GM12864 (cell line): ENCODE measurements around the gene CNTNAP5.
"Not testable (repeated sequence)": the region's sequence is repeated elsewhere in the genome, so short reads cannot be mapped to it uniquely, and the experiment has no call there.

Experiments
- DNase-seq: peaks from one replicate; pipeline ENCODE4 v3.0.0-alpha.2; 2011; ENCODE audit warnings: low read depth
- H3K4me3 ChIP-seq: 2 replicates; pipeline ENCODE4 v1.5.1; 2011; ENCODE audit warnings: mild to moderate bottlenecking, low read depth, low read length, control low read depth
- TF ChIP-seq, protein P1 (sequence below): IDR thresholded peaks from 2 replicates; pipeline ENCODE4 v1.5.1; 2011; ENCODE audit warnings: low read depth, mild to moderate bottlenecking, moderate library complexity, low read length, control low read depth, inconsistent platforms; ENCODE audit errors: missing control alignments

Gene CNTNAP5

DNA sequence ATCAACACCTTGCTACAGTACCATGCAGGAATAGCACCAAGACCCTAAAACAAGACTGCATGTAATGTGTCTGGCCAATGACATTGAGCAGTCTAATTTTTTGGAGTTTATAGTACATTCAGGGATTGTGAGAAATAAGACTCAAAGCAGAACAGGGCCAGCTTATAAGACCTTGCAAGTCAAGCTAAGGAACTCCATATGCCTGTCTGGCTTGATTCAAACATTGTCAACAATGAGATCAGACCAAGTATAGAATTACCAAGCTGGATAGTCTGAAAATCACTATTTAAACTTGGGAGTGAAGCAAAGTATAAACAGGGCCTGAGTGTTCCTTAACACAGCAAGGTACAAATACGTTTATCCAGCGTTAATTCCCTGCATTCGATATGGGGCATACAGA is 370.9 kb downstream of the CNTNAP5 start:
- no peak overlapping the region for H3K4me3 ChIP-seq
- TF ChIP-seq, protein P1, sequence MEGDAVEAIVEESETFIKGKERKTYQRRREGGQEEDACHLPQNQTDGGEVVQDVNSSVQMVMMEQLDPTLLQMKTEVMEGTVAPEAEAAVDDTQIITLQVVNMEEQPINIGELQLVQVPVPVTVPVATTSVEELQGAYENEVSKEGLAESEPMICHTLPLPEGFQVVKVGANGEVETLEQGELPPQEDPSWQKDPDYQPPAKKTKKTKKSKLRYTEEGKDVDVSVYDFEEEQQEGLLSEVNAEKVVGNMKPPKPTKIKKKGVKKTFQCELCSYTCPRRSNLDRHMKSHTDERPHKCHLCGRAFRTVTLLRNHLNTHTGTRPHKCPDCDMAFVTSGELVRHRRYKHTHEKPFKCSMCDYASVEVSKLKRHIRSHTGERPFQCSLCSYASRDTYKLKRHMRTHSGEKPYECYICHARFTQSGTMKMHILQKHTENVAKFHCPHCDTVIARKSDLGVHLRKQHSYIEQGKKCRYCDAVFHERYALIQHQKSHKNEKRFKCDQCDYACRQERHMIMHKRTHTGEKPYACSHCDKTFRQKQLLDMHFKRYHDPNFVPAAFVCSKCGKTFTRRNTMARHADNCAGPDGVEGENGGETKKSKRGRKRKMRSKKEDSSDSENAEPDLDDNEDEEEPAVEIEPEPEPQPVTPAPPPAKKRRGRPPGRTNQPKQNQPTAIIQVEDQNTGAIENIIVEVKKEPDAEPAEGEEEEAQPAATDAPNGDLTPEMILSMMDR, result no peak

DNA sequence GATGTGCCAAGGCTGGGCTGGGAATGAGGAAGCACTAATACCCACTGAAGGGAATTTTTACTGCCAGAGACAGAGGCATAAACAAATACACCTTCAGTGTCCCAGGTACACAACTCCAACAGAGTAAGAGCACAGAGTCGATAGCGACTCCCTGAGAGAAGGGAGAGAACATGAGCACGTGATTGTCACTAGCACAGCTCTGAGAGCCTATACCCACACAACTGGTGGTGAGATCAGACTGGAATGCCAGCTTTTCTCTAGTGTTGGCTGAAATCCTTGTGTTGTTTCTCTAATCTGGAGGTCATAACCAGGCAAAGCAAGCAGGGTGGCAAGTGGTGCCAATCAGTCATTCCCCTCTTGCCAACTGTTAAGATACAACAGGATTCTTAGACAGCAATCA is 377.2 kb downstream of the CNTNAP5 start:
- no peak overlapping the region for H3K4me3 ChIP-seq
- TF ChIP-seq, protein P1, result no peak
- no peak for DNase-seq

More for the DNA sequence above, 370.9 kb downstream of the CNTNAP5 start:
- DNase-seq, result no peak

DNA sequence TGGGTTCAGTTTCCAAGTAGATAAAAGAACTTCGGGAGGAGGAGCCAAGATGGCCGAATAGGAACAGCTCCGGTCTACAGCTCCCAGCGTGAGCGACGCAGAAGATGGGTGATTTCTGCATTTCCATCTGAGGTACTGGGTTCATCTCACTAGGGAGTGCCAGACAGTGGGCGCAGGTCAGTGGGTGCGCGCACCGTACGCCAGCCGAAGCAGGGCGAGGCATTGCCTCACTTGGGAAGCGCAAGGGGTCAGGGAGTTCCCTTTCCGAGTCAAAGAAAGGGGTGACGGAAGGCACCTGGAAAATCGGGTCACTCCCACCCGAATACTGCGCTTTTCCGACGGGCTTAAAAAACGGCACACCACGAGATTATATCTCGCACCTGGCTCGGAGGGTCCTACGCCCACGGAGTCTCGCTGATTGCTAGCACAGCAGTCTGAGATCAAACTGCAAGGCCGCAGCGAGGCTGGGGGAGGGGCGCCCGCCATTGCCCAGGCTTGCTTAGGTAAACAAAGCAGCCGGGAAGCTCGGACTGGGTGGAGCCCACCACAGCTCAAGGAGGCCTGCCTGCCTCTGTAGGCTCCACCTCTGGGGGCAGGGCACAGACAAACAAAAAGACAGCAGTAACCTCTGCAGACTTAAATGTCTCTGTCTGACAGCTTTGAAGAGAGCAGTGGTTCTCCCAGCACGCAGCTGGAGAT is 382.9 kb downstream of the CNTNAP5 start:
- DNase-seq, H3K4me3 ChIP-seq: not testable (repeated sequence)

DNA sequence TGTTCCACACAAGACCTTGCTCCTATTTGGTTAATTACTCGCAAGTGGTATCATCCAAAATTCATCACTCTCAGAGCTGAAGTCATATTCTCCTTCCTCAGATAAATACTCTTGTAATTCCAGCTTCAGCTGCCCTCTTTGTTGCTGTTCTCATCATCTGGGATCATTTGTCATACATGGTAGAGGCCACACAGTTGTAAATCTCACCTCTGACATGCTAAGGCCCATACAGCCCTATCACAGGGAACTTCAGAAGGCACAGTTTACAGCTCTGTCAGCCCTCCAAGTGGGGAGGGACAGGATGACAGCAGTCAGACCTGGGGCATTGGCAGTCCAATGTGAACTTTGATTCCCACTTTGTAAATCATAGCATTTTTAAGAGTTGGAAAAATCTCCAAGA is 399.0 kb downstream of the CNTNAP5 start:
- TF ChIP-seq, protein P1, result no peak
- DNase-seq, result no peak
- H3K4me3 ChIP-seq, result no peak overlapping the region

DNA sequence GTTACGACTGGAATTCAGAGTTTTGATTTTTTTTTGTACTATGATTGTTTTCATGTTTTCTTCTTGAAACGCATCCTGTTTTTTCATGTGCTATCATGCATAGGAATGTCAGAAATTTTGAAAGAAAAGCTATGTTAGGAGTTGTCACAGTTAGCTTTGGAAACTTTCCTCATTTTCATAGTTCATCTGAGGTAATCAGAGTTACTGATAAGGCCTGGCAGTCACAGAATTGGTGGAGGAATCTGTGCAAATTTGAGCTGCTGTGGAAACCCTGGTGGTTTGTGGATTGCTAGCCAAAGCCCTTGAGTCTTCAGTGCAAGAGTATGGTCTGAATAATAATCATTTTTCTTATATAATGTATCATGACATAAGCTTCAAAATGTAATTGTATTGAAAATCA is 401.0 kb downstream of the CNTNAP5 start:
- no peak for DNase-seq
- TF ChIP-seq, protein P1, result no peak
- no peak overlapping the region for H3K4me3 ChIP-seq

DNA sequence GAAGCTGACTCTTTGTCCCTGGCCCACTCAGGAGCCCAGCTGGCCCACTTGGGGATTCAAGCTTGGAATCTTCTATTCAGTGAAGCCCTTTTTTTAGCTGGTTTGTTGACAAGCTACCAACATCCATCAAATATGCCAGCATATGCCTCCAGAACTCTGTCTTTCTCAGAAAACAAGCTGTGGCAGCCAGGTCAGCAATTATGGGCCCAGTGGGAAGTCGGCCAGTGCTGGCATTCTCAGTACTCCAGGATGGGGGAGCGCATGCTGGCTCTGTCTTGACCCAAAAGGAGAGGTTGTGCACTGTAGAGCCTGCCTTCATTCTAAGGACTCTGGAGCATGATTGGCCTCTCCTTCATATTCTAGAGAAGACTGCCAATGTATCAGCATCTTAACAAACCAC is 401.5 kb downstream of the CNTNAP5 start:
- H3K4me3 ChIP-seq, result no peak overlapping the region
- TF ChIP-seq, protein P1, result no peak
- no peak for DNase-seq

DNA sequence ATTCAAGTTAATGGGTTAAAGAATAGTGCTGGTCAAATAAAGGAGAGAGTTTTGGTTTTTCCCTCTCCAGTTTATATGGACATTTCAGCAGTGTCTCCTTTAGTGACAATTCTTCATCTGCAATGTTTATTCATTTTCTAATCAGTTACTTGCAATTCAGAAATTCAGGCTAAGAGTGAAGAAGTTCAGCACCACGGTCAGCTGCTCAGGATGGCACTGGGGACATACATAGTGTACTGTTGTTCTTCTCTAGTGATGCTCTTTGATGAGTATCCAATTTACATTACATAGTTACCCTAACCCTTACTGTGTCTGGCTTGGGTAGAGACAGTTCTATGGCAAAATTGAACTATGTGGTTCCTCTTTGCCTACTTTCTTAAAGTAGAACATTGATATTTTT is 412.7 kb downstream of the CNTNAP5 start:
- DNase-seq, result no peak
- H3K4me3 ChIP-seq, result no peak overlapping the region
- TF ChIP-seq, protein P1, result no peak
